ENCODE results near the gene TNIP2. TPM values are rescaled to one million over a fixed set of nuclear protein-coding genes. Genes with fewer than 3 reads are reported as not detected.

The TNIP2 gene
- total and polyA plus RNA-seq, 2 of the 8 experiments (the other 6 are each of a cell fraction or from before 2014, with no cell fraction given) = 23.7 to 37.7 TPM

Other genes starting within 250 kb of the TNIP2 start
- gene FAM193A, start 219.7 kb downstream of the TNIP2 start, total RNA-seq (2021; fragmentation: NEBNext Ultra II Directional; extraction: Animal tissue kit (Norgen Biotek cat#: 25700)) = 26.2 and 27.2 TPM in 2 replicates
- 8.7 and 12.5 TPM in 2 replicates for gene FAM193A, start 219.7 kb downstream of the TNIP2 start, polyA plus RNA-seq (2011; rRNA removed)
- 31.4 and 32.4 TPM in 2 replicates for gene SH3BP2, start 36.7 kb upstream of the TNIP2 start, total RNA-seq (2021; fragmentation: NEBNext Ultra II Directional; extraction: Animal tissue kit (Norgen Biotek cat#: 25700))
- 27.4 and 45.8 TPM in 2 replicates for gene SH3BP2, start 36.7 kb upstream of the TNIP2 start, polyA plus RNA-seq (2011; rRNA removed)
- 132 and 143 TPM in 2 replicates for gene ADD1, start 87.5 kb upstream of the TNIP2 start, total RNA-seq (2021; fragmentation: NEBNext Ultra II Directional; extraction: Animal tissue kit (Norgen Biotek cat#: 25700))
- gene ADD1, start 87.5 kb upstream of the TNIP2 start, polyA plus RNA-seq (2011; rRNA removed) = 113 and 219 TPM in 2 replicates
- gene NOP14, start 207.1 kb upstream of the TNIP2 start, total RNA-seq (2021; fragmentation: NEBNext Ultra II Directional; extraction: Animal tissue kit (Norgen Biotek cat#: 25700)) = 44.4 and 45.3 TPM in 2 replicates
- 8.6 TPM in 2 replicates for gene NOP14, start 207.1 kb upstream of the TNIP2 start, polyA plus RNA-seq (2011; rRNA removed)
- gene GRK4, start 207.2 kb upstream of the TNIP2 start, total RNA-seq (2021; fragmentation: NEBNext Ultra II Directional; extraction: Animal tissue kit (Norgen Biotek cat#: 25700)) = 1.8 and 2.1 TPM in 2 replicates
- 0.69 and 0.77 TPM in 2 replicates for gene GRK4, start 207.2 kb upstream of the TNIP2 start, polyA plus RNA-seq (2011; rRNA removed)